ENCODE measurements around the gene CPED1.
"Not testable (repeated sequence)": the region's sequence is repeated elsewhere in the genome, so short reads cannot be mapped to it uniquely, and the experiment has no call there.

The CPED1 gene

DNA sequence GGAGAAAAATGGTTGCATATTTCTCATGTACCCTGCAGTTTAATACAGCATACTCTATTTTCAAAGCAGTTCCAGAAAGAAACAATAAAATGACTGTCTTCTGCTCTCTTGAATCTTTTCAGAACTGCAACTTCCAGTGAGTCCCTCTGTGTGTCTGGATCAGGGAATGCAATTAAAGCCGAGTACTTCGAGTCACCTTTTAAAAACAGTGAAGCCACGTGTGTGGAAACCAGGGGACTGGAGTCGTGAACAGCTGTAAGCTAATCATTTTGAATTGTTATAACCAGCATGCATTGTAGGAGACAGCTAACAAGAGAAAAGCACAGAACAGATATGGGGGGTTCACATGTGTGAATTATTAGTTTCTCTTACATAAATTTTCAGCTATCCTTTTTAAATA, 109.1 kb downstream of the CPED1 start:
- no peak for DNase-seq (ENCODE audit: low spot score)

DNA sequence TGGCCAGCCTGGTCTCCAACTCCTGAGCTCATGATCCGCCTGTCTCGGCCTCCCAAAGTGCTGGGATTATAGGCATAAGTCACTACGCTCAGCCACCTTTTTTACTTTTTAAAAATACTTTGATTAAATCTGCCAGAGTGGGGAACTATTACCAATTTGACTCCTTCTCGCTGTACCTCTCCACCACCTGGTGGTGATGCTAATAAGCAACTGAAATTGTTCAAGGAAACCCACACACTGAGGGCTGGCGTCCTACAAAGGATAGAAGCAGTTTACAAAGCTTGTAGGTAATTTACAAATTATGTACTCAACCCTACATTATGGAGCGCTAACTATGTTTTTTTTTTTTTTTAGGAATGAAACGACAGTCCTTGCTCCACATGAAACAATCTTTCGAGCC, 111.1 kb downstream of the CPED1 start:
- DNase-seq (ENCODE audit: low spot score) = no peak

DNA sequence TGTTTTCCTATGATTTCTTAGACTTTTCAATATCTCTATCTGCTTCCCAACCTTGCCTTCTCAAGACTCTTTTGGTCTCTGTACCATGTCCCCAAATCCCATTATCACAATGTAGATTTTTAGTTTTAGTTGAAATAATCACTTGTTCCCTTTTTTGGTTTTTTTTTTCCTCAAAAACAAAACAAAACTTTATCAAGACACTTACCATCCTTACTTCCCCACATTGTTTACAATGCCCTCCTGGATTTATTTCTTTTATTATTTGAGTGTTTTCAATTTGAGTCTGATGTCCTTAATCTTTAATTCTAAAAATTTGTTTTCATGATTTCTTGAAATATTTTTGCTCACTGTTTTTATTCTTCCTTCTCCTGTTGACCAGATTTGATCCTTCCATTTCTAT, 112.6 kb downstream of the CPED1 start:
- DNase-seq (ENCODE audit: low spot score) = no peak

DNA sequence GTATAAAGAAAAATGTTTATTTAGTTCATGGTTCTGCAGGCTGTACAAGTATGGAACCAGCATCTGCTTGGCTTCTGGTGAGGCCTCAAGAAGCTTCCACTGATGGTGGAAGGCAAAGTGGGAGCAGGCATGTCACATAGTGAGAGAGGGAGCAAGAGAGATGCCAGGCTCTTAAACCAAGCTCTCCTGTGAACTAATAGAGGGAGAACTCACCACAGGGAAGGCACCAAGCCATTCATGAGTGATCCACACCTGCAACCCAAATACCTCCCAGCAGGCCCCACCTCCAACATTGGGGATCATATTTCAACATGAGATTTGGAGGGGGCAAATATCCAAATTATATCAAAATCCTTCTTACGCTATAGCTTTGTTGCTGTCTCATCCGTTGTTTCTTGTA, 113.1 kb downstream of the CPED1 start:
- no peak for DNase-seq (ENCODE audit: low spot score)

DNA sequence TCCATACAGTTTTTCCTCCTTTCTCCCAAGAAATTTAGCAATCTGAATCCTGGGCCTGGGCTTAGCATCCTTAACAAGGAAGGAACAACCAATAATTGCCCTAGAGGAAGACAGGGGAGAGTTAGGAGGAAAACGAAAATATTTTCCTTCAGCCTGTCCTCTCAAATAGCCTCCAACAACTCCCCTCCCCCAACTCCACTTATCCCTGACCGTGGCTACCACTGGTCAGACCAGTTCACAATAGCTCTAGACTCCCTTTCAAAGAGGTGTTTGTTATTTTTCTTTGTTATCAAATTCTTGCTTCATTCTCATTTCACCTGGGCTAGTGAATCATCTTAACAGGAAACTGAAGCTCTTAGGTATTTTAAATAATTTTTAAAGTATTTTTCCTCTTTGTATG, 114.1 kb downstream of the CPED1 start:
- DNase-seq (ENCODE audit: low spot score) = no peak

DNA sequence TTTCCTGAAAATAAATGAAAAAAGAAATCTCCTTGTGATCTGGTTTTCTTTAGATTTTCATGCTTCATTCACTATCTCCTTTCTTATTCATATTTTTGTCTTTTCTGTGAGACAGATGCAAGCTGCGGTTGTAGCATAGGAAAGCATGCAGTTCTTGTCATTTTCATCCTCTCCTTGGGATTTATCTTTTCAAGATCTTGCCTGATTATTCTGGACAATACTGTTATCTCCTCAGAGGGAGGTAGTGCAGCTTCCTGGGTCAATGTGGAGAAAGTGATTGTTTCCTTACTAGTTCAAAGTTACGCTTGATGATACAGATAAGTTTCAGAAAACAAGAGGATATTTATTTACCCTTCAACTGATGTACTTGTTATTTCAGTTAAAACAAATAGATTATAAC, 114.6 kb downstream of the CPED1 start:
- DNase-seq (ENCODE audit: low spot score) = no peak

DNA sequence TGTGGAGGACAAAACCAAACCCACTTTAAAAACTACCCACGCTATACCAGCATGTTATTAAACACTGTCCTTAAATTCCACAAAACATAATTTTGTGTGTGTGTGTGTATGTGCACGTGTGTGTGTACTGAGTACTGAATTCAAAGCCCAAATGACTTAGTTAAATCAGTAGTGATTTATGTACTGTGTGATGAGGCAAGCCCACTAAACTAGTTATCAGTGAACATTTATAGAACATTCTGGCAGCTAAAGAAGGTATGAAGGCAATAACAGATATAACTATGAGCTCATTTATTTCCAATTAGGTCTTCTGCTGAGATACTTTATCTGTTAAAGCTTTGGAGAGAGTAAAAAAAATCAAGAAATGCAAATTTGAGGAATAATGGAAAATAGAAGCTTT, 115.1 kb downstream of the CPED1 start:
- no peak for DNase-seq (ENCODE audit: low spot score)

DNA sequence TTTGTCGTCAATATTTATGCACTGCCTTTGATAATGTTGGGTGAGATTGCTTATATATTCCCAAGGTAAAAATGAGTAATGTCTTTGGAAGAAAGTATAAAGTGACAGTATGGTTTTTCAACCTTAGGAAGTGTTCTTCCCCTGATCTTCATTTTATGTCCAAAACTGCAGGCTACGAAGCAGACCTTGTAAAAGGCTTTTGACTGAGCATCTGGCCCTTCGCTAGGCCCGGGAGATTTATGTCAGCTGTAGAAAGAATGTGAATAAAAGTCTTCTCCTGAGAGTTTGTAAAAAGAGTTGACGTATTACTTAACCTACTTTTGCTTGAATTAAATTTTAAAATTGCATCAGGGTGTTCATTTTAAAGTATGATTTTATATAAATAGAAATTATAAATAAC, 116.8 kb downstream of the CPED1 start:
- no peak for DNase-seq (ENCODE audit: low spot score)

DNA sequence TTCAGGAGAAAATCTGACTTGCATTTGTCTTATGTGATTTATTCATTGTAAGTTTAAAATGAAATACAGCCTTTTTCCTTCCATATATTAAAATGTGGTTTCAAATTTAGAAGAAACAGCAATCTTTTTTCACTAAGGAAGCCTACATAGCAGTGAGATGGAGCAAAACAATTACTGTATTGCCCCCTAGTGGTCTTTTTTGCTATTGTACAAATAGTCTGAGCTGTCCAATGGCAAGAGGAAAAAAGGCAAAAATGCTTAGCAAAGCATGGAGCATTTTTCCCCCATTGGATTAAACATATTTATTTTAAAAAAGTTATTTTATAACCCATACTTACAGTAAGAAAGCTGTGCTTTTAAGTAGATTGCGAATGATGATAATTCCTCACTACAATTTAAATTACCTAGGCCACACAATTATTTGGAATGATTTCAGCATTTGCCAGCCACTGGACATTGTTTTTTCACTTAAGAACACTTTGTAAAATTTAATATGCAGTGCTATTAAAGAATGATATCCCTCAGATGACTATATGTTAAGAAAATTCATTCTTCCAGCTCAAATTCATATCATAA, 119.5 kb downstream of the CPED1 start:
- DNase-seq (ENCODE audit: low spot score) = peak; percentile 62

DNA sequence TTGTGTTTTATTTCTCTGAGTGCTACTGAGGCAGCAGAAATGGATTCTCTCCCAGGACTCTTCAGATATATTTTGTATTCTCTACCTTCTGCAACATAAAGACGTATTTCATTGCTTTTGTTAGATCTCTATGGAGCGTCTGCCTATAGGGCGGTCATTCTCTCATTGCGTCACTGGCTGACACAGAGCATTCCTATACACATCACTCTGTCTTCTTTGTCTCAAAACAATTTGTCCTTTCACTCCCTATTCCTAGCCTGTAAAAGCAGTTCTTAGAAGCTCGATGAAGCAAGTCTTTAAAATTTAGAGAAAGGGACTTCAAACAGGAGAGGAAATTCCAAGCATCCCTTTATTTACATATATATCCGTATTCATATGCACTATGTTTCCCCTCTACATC, 120.6 kb downstream of the CPED1 start:
- DNase-seq (ENCODE audit: low spot score) = no peak

DNA sequence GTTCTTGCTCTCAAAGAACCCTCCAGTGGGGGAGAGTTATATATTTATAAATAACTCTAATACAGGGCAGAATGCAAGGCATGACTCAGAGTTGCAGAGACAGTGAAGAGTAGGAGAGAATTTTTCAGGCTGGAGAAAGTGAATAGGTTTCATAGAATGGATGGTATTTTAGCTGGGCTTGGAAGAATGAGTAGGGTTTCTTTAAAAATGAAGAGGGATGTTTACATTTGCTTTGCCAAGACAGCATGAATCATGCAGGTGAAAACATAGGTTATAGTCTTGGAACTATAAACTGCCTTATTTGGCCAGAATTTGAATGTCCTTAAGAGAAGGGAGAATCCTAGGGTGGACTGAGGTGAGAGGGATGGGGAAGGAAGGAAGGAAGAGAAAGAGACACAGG, 124.8 kb downstream of the CPED1 start:
- DNase-seq (ENCODE audit: low spot score) = no peak

DNA sequence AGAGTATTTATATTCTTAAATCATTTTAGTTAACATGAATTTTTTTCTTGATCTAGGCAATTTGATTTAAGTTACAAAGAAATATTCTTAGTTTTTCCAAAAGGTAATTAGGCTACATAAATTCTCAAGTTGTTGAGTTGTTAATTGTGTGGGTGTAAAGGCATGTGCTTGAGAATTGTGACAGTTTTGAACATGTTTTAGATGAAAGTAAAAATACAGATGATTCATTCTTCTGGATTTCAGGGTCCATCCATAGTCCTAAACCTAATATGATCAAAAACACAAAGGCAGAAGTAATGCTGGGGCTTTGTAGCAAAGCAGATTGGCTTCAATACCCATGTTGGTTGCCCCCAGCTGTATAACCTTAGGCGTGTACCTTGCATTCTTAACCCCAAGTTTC, 127.9 kb downstream of the CPED1 start:
- DNase-seq (ENCODE audit: low spot score) = no peak

DNA sequence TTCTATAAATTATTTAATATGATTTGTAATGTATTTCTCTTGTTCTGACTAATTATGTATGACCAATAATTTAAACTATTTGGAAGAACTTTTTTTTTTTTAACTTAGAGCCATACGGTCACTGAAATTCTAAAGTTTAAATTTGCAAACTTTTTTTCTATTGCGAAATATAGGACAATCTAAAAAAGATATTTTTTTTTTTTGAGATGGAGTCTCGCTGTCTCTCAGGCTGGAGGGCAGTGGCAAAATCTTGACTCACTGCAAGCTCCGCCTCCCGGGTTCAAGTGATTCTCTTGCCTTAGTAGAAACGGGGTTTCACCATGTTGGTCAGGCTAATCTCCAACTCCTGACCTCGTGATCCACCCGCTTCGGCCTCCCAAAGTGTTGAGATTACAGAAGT, 130.5 kb downstream of the CPED1 start:
- DNase-seq (ENCODE audit: low spot score) = no peak

DNA sequence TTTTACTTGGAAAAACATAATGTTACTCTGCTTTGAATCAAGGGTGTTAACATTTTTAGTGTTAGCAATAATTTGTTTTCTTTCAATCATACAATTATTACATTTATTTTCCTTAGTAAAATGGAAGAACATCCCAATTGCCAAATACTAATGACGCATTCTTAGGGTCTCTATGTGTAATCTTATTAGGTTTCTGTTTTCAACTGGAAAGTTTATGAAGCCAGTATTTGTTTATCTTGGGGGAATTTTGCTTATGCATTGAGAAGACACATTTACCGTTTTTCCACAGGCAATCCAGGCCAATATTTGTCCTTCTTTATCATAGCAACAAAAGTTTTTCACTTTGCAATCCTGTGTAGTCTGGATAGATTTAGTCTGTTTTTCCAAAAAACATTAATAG, 134.5 kb downstream of the CPED1 start:
- no peak for DNase-seq (ENCODE audit: low spot score)

DNA sequence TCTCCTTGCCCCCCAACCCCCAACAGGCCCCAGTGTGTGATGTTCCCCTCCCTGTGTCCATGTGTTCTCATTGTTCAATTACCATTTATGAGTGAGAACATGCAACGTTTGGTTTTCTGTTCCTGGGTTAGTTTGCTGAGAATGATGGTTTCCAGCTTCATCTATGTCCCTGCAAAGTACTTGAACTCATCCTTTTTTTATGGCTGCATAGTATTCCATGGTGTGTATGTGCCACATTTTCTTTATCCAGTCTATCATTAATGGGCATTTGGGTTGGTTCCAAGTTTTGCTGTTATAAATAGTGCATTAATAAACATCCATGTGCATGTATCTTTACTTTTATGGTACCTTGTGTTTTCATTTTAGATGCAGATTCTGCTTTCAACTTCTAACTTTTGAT, 136.9 kb downstream of the CPED1 start:
- not testable (repeated sequence) for DNase-seq (ENCODE audit: low spot score)

DNA sequence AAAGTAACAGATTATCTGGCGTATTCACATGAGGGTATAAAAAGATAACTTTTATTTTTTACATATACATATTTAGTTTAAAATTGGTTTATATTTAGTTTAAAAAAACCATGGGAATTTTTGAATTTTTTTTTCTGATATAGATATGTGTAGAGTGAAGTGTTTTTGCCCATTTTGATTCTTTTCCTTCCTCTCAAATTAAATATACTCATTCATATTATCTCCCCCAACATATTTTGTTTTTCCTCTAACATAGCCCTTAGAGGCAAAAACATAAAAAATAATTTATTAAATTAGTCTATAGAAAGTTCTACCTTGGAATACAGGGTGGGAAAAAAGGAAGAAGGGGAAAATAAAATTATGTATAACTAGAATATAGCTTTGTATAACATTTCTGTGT, 137.7 kb downstream of the CPED1 start:
- DNase-seq (ENCODE audit: low spot score) = no peak

DNA sequence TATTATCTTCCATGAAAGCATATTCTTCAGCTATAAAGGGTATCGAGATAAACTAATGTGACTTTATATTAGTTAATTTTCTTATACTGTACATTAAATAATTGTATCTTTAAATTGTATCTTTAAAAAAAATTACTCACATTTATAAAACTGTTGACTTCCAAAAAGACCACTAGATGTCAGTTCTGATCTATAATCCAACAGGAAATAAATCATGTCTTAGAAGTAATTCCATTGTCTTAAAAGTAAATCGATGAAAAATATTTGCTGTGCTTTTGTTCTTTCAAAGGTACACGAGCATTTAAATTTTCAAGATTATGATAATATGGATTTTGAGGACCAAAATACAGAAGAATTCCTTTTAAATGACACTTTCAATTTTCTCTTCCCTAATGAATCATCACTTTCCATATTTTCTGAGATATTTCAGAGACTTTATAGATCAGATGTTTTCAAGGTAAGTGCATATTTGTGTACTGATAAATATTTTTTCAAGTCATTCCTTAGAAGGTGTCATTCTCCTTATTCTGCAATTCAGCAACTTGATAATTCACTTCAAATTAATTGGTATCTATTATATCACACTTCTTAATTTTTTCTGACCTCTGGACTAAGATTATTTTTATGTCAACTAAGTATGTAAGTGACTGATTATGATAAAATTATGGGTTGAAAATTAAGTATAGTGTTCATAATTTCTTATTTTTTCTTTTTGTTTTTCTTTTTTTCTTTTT, 138.5 kb downstream of the CPED1 start:
- DNase-seq (ENCODE audit: low spot score) = no peak

DNA sequence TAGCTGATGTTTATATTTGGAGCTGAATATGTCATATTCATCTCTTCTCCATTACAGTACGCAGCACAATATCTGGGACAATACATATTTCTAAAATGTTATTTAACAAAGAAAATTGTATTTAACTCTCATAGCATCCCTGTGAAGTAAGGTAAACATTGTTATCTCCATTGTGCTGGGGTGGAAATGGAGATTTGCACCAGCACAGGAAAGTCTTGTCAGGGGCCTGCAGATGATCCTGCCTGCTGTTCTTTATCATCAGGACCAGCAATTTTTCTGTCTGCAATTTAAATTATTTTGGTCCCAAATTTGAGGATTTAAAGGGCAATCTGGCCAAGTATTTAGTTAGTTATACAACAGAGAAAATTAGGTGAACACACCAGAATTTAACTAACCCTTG, 144.4 kb downstream of the CPED1 start:
- DNase-seq (ENCODE audit: low spot score) = no peak

DNA sequence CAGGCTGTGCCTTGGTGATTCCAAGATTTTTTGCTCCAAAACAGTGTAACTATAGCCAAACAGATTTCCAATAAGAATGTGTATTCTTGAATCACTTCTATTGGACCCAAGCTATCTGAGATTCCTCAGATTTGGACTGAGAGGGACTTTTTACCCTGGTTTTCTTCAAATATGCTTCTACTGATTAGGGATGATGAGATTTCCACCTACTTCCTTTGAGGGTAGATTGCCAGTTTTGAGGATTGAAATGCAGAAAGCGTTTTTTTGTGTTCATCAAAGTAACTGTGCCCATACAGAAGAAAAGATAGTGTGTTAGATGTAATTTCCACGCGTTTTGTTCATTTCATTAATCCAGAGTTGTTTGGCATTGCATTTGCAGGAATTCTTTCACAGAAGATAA, 144.9 kb downstream of the CPED1 start:
- DNase-seq (ENCODE audit: low spot score) = no peak

DNA sequence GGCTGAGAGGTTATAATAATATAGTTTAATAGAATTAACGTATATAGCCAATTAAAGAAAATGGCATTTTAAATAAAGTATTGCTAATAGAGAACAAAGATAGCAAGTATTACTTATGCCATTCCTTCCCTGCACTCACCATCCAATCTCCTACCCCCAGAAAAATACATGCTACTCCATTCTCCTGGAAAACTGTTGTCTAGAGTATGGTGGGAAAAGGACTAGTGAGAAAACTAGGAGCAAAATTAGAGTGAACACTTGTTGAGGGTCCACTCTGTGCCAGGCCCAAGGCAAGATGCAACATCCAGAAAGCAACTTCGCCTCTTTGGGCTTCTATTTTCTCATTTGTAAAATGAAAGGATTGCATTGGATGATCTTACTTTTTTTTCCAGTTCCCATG, 149.1 kb downstream of the CPED1 start:
- no peak for DNase-seq (ENCODE audit: low spot score)

DNA sequence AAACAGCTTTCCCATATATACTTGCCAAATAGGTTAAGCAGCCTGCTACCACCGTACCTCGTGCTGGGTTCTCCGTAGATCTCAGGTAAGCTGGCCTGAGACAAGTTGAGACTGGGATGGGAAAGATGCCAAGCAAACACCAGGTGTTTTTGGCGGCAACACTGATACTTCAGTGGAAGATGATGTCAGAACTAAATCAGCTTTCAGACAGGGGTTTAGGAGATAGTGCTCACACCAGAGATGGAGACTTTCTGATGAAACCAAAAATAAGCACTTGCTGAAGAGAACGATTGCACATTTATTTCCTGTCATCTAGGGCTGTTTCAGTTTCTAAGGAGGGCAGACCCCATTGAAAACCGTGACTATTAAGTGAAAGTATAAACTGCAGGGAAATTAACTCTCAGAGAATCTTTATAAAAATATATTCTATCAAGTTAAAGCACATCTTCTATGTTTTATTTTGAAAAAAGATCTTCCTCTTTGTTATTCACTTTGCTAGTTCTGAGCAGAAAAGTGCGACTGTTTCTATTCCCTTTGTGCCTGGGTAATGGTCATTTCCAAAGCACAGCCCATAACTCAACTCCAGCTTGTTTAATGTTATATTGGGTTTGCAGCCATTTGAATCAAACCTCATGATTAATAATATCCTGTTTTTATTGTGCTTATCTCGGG, 149.9 kb downstream of the CPED1 start:
- DNase-seq (ENCODE audit: low spot score) = no peak

DNA sequence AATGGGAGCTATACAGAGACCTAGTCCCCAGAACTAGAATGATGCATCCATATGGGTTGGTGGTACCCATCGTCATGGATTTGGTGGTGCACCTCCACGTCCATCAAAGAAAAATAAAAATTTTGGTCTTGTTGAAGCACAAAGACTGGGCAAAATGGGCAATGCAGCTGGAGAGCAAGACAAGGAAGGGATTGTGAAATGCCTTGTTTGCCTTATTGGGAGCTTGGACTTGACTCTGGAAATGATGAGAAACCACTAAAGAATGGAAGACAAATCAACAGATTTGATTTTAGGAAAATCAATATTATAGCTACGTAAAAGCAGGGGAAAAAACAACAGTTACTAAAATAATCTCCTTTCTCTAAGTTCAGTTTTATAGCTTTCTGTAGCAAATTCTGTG, 150.9 kb downstream of the CPED1 start:
- no peak for DNase-seq (ENCODE audit: low spot score)

DNA sequence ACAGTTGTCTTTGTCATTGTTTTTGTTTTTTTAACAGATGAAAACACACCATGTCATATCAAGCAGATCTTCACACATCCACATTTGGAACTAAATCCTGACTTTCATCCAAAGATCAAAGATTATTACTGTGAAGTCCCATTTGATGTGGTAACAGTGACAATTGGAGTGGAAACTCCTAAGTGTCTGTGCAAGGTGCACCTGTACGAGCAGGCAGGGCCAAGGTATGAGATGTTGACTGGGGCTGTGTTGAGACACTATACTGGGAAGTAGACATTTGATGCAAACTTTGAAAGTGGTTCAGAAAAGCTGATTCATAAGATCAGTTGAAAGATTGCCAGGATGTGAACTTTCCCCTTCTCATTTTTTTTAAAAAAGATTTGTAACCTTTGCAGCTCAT, 152.3 kb downstream of the CPED1 start:
- no peak for DNase-seq (ENCODE audit: low spot score)

DNA sequence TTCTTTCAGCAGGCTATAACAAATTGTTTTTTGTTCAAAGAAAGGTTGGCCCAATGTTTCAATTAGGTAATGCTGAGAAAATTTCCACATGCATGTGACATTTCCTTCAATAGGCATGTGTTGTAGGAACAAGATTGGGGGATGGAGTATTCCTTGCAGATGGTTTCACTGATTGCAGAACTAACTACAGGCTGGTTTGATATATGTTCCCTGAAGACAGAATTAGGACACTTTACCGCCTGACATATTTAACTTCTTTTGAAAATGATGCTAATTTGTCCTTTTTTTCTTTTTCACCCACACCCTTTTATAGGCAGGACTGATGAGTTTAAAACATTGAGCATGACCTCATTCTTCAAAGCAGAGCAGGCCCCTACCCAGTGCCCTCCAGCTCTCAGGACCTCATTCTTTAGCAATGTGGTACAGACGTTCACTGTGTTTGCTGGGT, 163.3 kb downstream of the CPED1 start:
- no peak for DNase-seq (ENCODE audit: low spot score)
